GM13976 (cell line): ENCODE results near the gene MAX.

Source experiments
- DNase-seq: peaks from one replicate; pipeline ENCODE4 v3.0.0; 2012; ENCODE audit warnings: low spot score
- CTCF ChIP-seq: IDR thresholded peaks from 2 replicates; pipeline ENCODE4 v1.5.1; 2012; ENCODE audit warnings: borderline replicate concordance, mild to moderate bottlenecking; ENCODE audit not compliant: insufficient read depth; ENCODE audit errors: extremely low read depth, missing control alignments, control extremely low read depth
- in situ Hi-C: fragments of 300-500 bp; cut with MboI; formaldehyde crosslinking; loops from one replicate; pipeline ENCODE4 v1.12.0; 2022; ENCODE audit warnings: low sequenced_read_pairs, mixed read lengths, inconsistent platforms; ENCODE audit not compliant: unreplicated experiment

Gene MAX

GRCh38 chr14:65074449-65075150 lies 27.7 kb downstream of the MAX start:
- in situ Hi-C loops, result no loop called here
- DNase-seq, result no peak
- TF ChIP-seq CTCF, result no peak

- no peak for DNase-seq
- no peak for TF ChIP-seq CTCF
- in situ Hi-C loops, result no loop called here
Measured at GRCh38 chr14:65073605-65074201, 28.6 kb downstream of the MAX start.

GRCh38 chr14:65072937-65073336 lies 29.4 kb downstream of the MAX start:
- TF ChIP-seq CTCF, result no peak
- in situ Hi-C loops, result no loop called here
- no peak for DNase-seq

- no peak for TF ChIP-seq CTCF
- in situ Hi-C loops, result no loop called here
- no peak for DNase-seq
Measured at GRCh38 chr14:65072256-65072655, 30.1 kb downstream of the MAX start.

- TF ChIP-seq CTCF, result no peak
- DNase-seq, result no peak
- in situ Hi-C loops, result no loop called here
Measured at GRCh38 chr14:65071544-65071943, 30.8 kb downstream of the MAX start.

GRCh38 chr14:65070471-65070976 lies 31.8 kb downstream of the MAX start:
- no peak for TF ChIP-seq CTCF
- in situ Hi-C loops, result no loop called here
- no peak for DNase-seq
